ENCODE measurements around the gene MAF. TPM values are rescaled to one million over a fixed set of nuclear protein-coding genes. Genes with fewer than 3 reads are reported as not detected.

The MAF gene
- total RNA-seq, 2 experiments from 2014 or later: 36.0 to 36.2 TPM

- H3K27ac Mint-ChIP-seq: peak overlapping the region; percentile 82
- H3K27me3 Mint-ChIP-seq: no peaks in the 10 kb centered on the region
- ChIA-PET CTCF (interaction anchor here (0.5 to 1.4 kb wide), 3 partner anchors 39 to 871 kb away, joined by 3 to 4 read pairs (median 4); no protein-coding TSS in a partner anchor), POLR2A (interaction anchor here (1.3 kb wide), 1 partner anchor 40 kb away, joined by 3 read pairs; the partner anchor contains the start of gene MAF)
- Histone ChIP-seq H3K4me3 (ENCODE audit: low read length) (peak overlapping the region; percentile 17), H3K27me3 (ENCODE audit: control insufficient read depth in 1 of 2, insufficient read depth in 2 of 2, low read length in 2 of 2) (no peaks in the 10 kb centered on the region), H3K9me3 (ENCODE audit: control insufficient read depth in 1 of 2, insufficient read depth in 1 of 2, low read length in 2 of 2) (no peaks in the 10 kb centered on the region), H3K27ac (ENCODE audit: low read depth in 1 of 2, low read length in 2 of 2) (peak overlapping the region in 1 of 2 donors; percentile 67), H3K4me1 (ENCODE audit: insufficient read depth, low read length) (peaks cover 27% of the 10 kb centered on the region), H3K36me3 (ENCODE audit: insufficient read depth, low read length) (no peaks in the 10 kb centered on the region)
- TF ChIP-seq, protein P1, sequence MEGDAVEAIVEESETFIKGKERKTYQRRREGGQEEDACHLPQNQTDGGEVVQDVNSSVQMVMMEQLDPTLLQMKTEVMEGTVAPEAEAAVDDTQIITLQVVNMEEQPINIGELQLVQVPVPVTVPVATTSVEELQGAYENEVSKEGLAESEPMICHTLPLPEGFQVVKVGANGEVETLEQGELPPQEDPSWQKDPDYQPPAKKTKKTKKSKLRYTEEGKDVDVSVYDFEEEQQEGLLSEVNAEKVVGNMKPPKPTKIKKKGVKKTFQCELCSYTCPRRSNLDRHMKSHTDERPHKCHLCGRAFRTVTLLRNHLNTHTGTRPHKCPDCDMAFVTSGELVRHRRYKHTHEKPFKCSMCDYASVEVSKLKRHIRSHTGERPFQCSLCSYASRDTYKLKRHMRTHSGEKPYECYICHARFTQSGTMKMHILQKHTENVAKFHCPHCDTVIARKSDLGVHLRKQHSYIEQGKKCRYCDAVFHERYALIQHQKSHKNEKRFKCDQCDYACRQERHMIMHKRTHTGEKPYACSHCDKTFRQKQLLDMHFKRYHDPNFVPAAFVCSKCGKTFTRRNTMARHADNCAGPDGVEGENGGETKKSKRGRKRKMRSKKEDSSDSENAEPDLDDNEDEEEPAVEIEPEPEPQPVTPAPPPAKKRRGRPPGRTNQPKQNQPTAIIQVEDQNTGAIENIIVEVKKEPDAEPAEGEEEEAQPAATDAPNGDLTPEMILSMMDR (IDR thresholded peaks at IDR 0.05): no peak
- intact Hi-C loops (cut with DNase I, micrococcal nuclease): no loop called here
- no peak for ATAC-seq (ENCODE audit: poor library complexity)
- H3K4me3 Mint-ChIP-seq: peak overlapping the region; percentile 52
- no peaks in the 10 kb centered on the region for H3K9me3 Mint-ChIP-seq
- no peaks in the 10 kb centered on the region for H3K36me3 Mint-ChIP-seq (ENCODE audit: low read depth)
- peaks cover 19% of the 10 kb centered on the region for H3K4me1 Mint-ChIP-seq (ENCODE audit: low read depth)
- peak in 3 of 14 experiments; percentile 8 to 60 (median 18) for DNase-seq
Measured at GRCh38 chr16:79640513-79641360, 40.2 kb upstream of the MAF start.

GRCh38 chr16:79639576-79640311, 39.2 kb upstream of the MAF start:
- intact Hi-C loops (cut with DNase I, micrococcal nuclease): no loop called here
- H3K9me3 Mint-ChIP-seq: no peaks in the 10 kb centered on the region

DNA sequence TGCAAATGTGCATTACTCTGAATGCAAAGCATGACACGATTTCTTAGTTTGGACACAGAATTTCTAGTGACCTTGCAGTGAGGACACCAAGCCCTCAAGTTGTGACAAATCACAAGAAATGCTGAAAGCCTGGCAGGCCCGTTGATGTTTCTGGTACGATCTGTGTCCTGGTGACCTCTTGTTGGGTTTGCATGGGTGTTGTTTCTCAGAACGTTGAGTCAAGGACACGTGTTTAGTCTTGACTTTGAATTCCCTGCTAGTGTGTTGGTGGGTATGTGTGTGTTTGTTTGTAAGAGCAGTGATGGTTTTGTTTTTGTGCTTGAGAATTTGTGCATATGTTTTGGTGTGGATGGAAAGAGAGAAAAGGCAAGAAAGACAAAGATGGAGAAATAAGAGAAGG, 37.8 kb upstream of the MAF start:
- no peaks in the 10 kb centered on the region for H3K9me3 Mint-ChIP-seq
- Histone ChIP-seq H3K4me3 (ENCODE audit: low read length) (no peak overlapping the region), H3K4me1 (ENCODE audit: insufficient read depth, low read length) (peaks cover 27% of the 10 kb centered on the region), H3K27me3 (ENCODE audit: control insufficient read depth in 1 of 2, insufficient read depth in 2 of 2, low read length in 2 of 2) (no peaks in the 10 kb centered on the region), H3K27ac (ENCODE audit: low read depth in 1 of 2, low read length in 2 of 2) (no peak overlapping the region), H3K9me3 (ENCODE audit: control insufficient read depth in 1 of 2, insufficient read depth in 1 of 2, low read length in 2 of 2) (no peaks in the 10 kb centered on the region), H3K36me3 (ENCODE audit: insufficient read depth, low read length) (no peaks in the 10 kb centered on the region)
- POLR2A ChIA-PET: no interaction called here
- CTCF ChIA-PET: no interaction called here
- ATAC-seq (ENCODE audit: poor library complexity) (no peak), DNase-seq (no peak)
- H3K27ac Mint-ChIP-seq: peak overlapping the region; percentile 1
- H3K4me3 Mint-ChIP-seq: no peak overlapping the region
- peaks cover 19% of the 10 kb centered on the region for H3K4me1 Mint-ChIP-seq (ENCODE audit: low read depth)
- intact Hi-C loops (cut with DNase I, micrococcal nuclease): no loop called here
- H3K36me3 Mint-ChIP-seq (ENCODE audit: low read depth): no peaks in the 10 kb centered on the region
- TF ChIP-seq, protein P1 (IDR thresholded peaks at IDR 0.05): no peak
- H3K27me3 Mint-ChIP-seq: no peaks in the 10 kb centered on the region

More at GRCh38 chr16:79639576-79640311, 39.2 kb upstream of the MAF start:
- H3K36me3 Mint-ChIP-seq (ENCODE audit: low read depth): no peaks in the 10 kb centered on the region
- H3K36me3 ChIP-seq (ENCODE audit: insufficient read depth, low read length): no peaks in the 10 kb centered on the region
- peaks cover 27% of the 10 kb centered on the region for H3K4me1 ChIP-seq (ENCODE audit: insufficient read depth, low read length)
- H3K4me3 Mint-ChIP-seq: peak overlapping the region; percentile 13
- ATAC-seq (ENCODE audit: poor library complexity) (peak; percentile 26), DNase-seq (peak in 5 of 14 experiments; percentile 15 to 40 (median 26))
- H3K27ac Mint-ChIP-seq: peak overlapping the region; percentile 82
- no peaks in the 10 kb centered on the region for H3K27me3 Mint-ChIP-seq
- H3K4me3 ChIP-seq (ENCODE audit: low read length): no peak overlapping the region
- TF ChIP-seq, protein P1 (IDR thresholded peaks at IDR 0.05): no peak
- CTCF ChIA-PET: interaction anchor here (0.5 to 1.4 kb wide), 3 partner anchors 38 to 870 kb away, joined by 3 to 4 read pairs (median 4); no protein-coding TSS in a partner anchor
- POLR2A ChIA-PET: interaction anchor here (1.3 kb wide), 1 partner anchor 39 kb away, joined by 3 read pairs; the partner anchor contains the start of gene MAF
- no peaks in the 10 kb centered on the region for H3K27me3 ChIP-seq (ENCODE audit: control insufficient read depth in 1 of 2, insufficient read depth in 2 of 2, low read length in 2 of 2)
- no peaks in the 10 kb centered on the region for H3K9me3 ChIP-seq (ENCODE audit: control insufficient read depth in 1 of 2, insufficient read depth in 1 of 2, low read length in 2 of 2)
- no peak overlapping the region for H3K27ac ChIP-seq (ENCODE audit: low read depth in 1 of 2, low read length in 2 of 2)
- H3K4me1 Mint-ChIP-seq (ENCODE audit: low read depth): peaks cover 19% of the 10 kb centered on the region

Measured in CD4-positive, alpha-beta T cell (primary cell).